Caco-2 (cell line): Measurements from ENCODE around the gene CARS1. TPM values are rescaled to one million over a fixed set of nuclear protein-coding genes. Genes with fewer than 3 reads are reported as not detected.

ENCODE experiments used
- BruUV-seq: library from RNA; stranded (reverse); fragments of 400-500 nt; replicated peaks from 2 replicates; lab custom pipeline; 2021; lab: Mats Ljungman, UMichigan
- CTCF ChIA-PET: fragments of 300-600 bp; sonication (Branson Sonifier 250); formaldehyde crosslinking; loops from one replicate; lab custom pipeline; 2022; ENCODE audit warnings: antibody characterized with exemption; lab: Charles Lee
- POLR2A ChIA-PET: fragments of 300-600 bp; sonication (Branson Sonifier 250); formaldehyde crosslinking; loops from one replicate; lab custom pipeline; 2022; ENCODE audit warnings: antibody characterized with exemption; lab: Charles Lee
- DNase-seq, 2 experiments: peaks; one replicate each; pipeline versions ENCODE4 v3.0.0 to v3.0.0-alpha.2; 2020 to 2022
- H3K27me3 ChIP-seq: replicated peaks from 2 replicates; pipeline ENCODE4 v1.6.0; 2011; ENCODE audit warnings: low read length; ENCODE audit not compliant: control insufficient read depth, insufficient read depth
- H3K36me3 ChIP-seq: 2 replicates; pipeline ENCODE4 v1.5.1; 2011; ENCODE audit warnings: low read length; ENCODE audit not compliant: control insufficient read depth, insufficient read depth
- H3K4me1 ChIP-seq: fragments of 250-450 bp; sonication (Bioruptor Pico); 2 replicates; pipeline ENCODE4 v1.5.1; 2020; ENCODE audit warnings: mild to moderate bottlenecking
- H3K4me3 ChIP-seq: 2 replicates; pipeline ENCODE4 v1.5.1; 2011; ENCODE audit warnings: low read depth, mild to moderate bottlenecking, control low read depth, low read length
- H3K9me3 ChIP-seq: fragments of 250-450 bp; sonication (Bioruptor Pico); 2 replicates; pipeline ENCODE4 v1.5.1; 2020; ENCODE audit warnings: mild to moderate bottlenecking, moderate library complexity
- H3K27ac Mint-ChIP-seq: one replicate; pipeline ENCODE4 v1.8.0; 2022; ENCODE audit warnings: mixed read lengths; ENCODE audit not compliant: unreplicated experiment
- H3K27me3 Mint-ChIP-seq: one replicate; pipeline ENCODE4 v1.8.0; 2022; ENCODE audit warnings: mixed read lengths; ENCODE audit not compliant: insufficient read depth, unreplicated experiment
- H3K36me3 Mint-ChIP-seq: one replicate; pipeline ENCODE4 v1.8.0; 2022; ENCODE audit warnings: mild to moderate bottlenecking, mixed read lengths; ENCODE audit not compliant: insufficient read depth, unreplicated experiment
- H3K4me1 Mint-ChIP-seq: one replicate; pipeline ENCODE4 v1.8.0; 2022; ENCODE audit warnings: low read depth, mixed read lengths; ENCODE audit not compliant: unreplicated experiment
- H3K4me3 Mint-ChIP-seq: one replicate; pipeline ENCODE4 v1.8.0; 2022; ENCODE audit warnings: mild to moderate bottlenecking, moderate library complexity, mixed read lengths; ENCODE audit not compliant: unreplicated experiment
- H3K9me3 Mint-ChIP-seq: one replicate; pipeline ENCODE4 v1.8.0; 2022; ENCODE audit warnings: mixed read lengths; ENCODE audit not compliant: unreplicated experiment
- intact Hi-C: fragments of 100-400 bp; cut with micrococcal nuclease; formaldehyde crosslinking; loops from one replicate; pipeline ENCODE4 v1.10.0; 2022; ENCODE audit not compliant: unreplicated experiment
- total RNA-seq: library from RNA; stranded (reverse); gene quantifications from 2 replicates; pipeline ENCODE4 v1.2.3, GENCODE V29; 2022
- TF ChIP-seq, protein P1 (sequence below), 2 experiments: fragments of 200-600 bp in 1 of 2; IDR thresholded peaks; 1 replicate in 1 of 2; 2 replicates in 1 of 2; pipeline versions ENCODE4 v1.5.1 to v1.8.0; 2011 to 2022; ENCODE audit warnings: antibody characterized with exemption in 1 of 2, control low read depth in 1 of 2, inconsistent platforms in 1 of 2, low read depth in 1 of 2, low read length in 1 of 2, mild to moderate bottlenecking in 1 of 2, moderate library complexity in 1 of 2; ENCODE audit not compliant: insufficient read depth in 1 of 2, severe bottlenecking in 1 of 2, unreplicated experiment in 1 of 2

CARS1 gene
- total RNA-seq, 1 experiment from 2014 or later = 121 TPM

DNA sequence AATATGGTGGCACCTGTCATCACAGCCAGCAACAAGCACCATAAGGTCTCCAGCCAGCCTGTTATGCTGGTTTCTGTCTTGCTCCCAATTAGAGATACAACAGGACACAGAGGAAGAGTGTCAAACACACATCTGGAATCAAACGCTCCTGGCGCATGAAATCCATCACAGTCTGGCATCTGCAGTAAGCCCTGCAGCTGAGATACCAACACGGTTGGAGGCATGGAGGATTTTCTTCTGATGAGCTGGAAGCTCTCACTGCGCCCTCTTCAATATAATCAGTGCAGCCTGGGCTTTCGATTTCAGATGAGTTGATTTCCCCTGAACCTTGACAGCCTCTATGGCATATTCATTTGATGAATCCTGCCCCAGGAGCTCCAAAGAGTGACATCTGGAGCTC, 27.8 kb upstream of the CARS1 start:
- POLR2A ChIA-PET = no interaction called here
- peaks cover 6% of the 10 kb centered on the region for H3K4me1 Mint-ChIP-seq

DNA sequence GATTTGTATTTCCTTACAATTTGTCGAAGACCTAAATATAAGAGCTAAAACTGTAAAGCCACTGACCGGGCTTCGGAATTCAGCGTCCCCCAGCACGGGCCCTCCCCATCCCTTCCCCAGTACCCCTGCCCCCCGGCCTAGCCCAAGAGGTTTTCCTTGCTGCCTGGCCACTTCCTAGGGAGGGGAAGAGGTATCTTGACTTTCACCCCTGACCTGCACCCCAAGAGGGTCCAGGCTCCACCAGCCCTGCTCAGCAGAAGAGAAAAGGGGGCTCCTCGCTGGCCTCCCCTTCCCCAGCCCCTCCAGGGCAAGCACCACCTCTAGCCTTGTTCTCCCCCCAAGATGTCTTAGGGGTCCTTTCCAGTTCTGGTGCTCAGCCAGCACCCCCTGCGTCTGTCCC, 26.1 kb upstream of the CARS1 start:
- no peak overlapping the region for H3K4me3 ChIP-seq
- Mint-ChIP-seq H3K27me3 (no peaks in the 10 kb centered on the region), H3K4me1 (peaks cover 6% of the 10 kb centered on the region), H3K36me3 (no peaks in the 10 kb centered on the region), H3K4me3 (no peak overlapping the region), H3K9me3 (no peaks in the 10 kb centered on the region), H3K27ac (no peak overlapping the region)
- POLR2A ChIA-PET = no interaction called here
- BruUV-seq = no TSS peak
- TF ChIP-seq, protein P1, sequence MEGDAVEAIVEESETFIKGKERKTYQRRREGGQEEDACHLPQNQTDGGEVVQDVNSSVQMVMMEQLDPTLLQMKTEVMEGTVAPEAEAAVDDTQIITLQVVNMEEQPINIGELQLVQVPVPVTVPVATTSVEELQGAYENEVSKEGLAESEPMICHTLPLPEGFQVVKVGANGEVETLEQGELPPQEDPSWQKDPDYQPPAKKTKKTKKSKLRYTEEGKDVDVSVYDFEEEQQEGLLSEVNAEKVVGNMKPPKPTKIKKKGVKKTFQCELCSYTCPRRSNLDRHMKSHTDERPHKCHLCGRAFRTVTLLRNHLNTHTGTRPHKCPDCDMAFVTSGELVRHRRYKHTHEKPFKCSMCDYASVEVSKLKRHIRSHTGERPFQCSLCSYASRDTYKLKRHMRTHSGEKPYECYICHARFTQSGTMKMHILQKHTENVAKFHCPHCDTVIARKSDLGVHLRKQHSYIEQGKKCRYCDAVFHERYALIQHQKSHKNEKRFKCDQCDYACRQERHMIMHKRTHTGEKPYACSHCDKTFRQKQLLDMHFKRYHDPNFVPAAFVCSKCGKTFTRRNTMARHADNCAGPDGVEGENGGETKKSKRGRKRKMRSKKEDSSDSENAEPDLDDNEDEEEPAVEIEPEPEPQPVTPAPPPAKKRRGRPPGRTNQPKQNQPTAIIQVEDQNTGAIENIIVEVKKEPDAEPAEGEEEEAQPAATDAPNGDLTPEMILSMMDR (IDR thresholded peaks at IDR 0.05; ENCODE audit: insufficient read depth in 1 of 2, low read depth in 1 of 2, low read length in 1 of 2, severe bottlenecking in 1 of 2, unreplicated experiment in 1 of 2) = no peak
- CTCF ChIA-PET = no interaction called here
- H3K9me3 ChIP-seq = no peaks in the 10 kb centered on the region
- no peak for DNase-seq
- no peaks in the 10 kb centered on the region for H3K27me3 ChIP-seq
- intact Hi-C loops = no loop called here
- H3K36me3 ChIP-seq = no peaks in the 10 kb centered on the region
- H3K4me1 ChIP-seq = no peaks in the 10 kb centered on the region

More for the DNA sequence above, 27.8 kb upstream of the CARS1 start:
- Histone ChIP-seq H3K4me1 (no peaks in the 10 kb centered on the region), H3K36me3 (no peaks in the 10 kb centered on the region), H3K27me3 (no peaks in the 10 kb centered on the region), H3K9me3 (no peaks in the 10 kb centered on the region), H3K4me3 (no peak overlapping the region)
- Mint-ChIP-seq H3K4me3 (no peak overlapping the region), H3K9me3 (no peaks in the 10 kb centered on the region), H3K27ac (no peak overlapping the region), H3K27me3 (no peaks in the 10 kb centered on the region), H3K36me3 (no peaks in the 10 kb centered on the region)
- no peak for DNase-seq
- BruUV-seq = no TSS peak
- intact Hi-C loops = no loop called here
- TF ChIP-seq, protein P1 (IDR thresholded peaks at IDR 0.05; ENCODE audit: insufficient read depth in 1 of 2, low read depth in 1 of 2, low read length in 1 of 2, severe bottlenecking in 1 of 2, unreplicated experiment in 1 of 2) = no peak
- CTCF ChIA-PET = no interaction called here

DNA sequence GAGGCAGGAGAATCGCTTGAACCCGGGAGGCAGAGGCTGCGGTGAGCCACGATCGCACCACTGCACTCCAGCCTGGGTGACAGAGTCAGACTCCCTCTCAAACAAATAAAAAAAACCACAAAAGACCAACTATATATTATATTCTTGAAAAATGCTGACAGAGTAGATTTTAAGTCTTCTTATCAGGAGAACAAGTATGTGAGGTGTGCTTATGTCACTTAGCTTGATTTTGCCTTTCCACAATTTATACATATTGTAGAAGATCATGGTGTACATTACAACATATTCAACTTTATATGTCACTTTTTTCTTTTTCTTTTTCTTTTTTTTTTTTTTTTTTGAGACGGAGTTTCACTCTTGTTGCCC, 24.1 kb upstream of the CARS1 start:
- BruUV-seq = no TSS peak
- Histone ChIP-seq H3K9me3 (no peaks in the 10 kb centered on the region), H3K36me3 (no peaks in the 10 kb centered on the region), H3K27me3 (no peaks in the 10 kb centered on the region), H3K4me3 (no peak overlapping the region), H3K4me1 (peaks cover 11% of the 10 kb centered on the region)
- Mint-ChIP-seq H3K27ac (no peak overlapping the region), H3K4me3 (no peak overlapping the region), H3K9me3 (no peaks in the 10 kb centered on the region), H3K27me3 (no peaks in the 10 kb centered on the region), H3K36me3 (no peaks in the 10 kb centered on the region), H3K4me1 (peaks cover 17% of the 10 kb centered on the region)
- intact Hi-C loops = no loop called here
- TF ChIP-seq, protein P1 (IDR thresholded peaks at IDR 0.05; ENCODE audit: insufficient read depth in 1 of 2, low read depth in 1 of 2, low read length in 1 of 2, severe bottlenecking in 1 of 2, unreplicated experiment in 1 of 2) = no peak
- ChIA-PET CTCF (interaction anchor here (1.3 kb wide), 1 partner anchor 10 kb away, joined by 5 read pairs; no protein-coding TSS in a partner anchor), POLR2A (no interaction called here)
- DNase-seq = no peak
